ENCODE data around the gene ATP2A1.
"Not testable (repeated sequence)": the region's sequence is repeated elsewhere in the genome, so short reads cannot be mapped to it uniquely, and the experiment has no call there.

ATP2A1 gene

GRCh38 chr16:28883221-28883996 is 5.1 kb downstream of the ATP2A1 start:
- Mint-ChIP-seq H3K4me3 (no peak overlapping the region), H3K4me1 (peaks cover 29% of the 10 kb centered on the region), H3K9me3 (no peaks in the 10 kb centered on the region), H3K27ac (peak overlapping the region; percentile 19), H3K36me3 (no peaks in the 10 kb centered on the region)
- no peak for DNase-seq (ENCODE audit: low spot score in 2 of 2)
- ATAC-seq, result no peak

DNA sequence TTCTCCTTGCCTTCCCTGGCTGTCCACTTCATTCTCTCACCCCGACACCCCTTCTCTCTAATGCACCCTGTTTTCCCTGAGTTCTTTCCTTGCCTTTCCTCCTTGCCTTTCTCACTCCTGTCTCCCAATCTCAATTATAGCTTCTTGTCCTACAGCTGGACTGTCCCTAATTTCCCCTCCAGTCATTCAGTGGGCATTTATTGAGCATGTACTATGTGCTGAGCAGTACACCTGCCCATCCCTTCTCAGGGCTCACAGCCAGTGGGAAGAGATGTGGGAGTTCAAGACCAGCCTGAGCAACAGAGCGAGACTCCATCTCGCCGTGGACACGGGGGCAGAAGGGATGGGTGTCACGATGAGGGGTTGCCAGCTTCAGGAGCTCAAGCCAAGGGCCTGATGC is 5.8 kb downstream of the ATP2A1 start:
- Mint-ChIP-seq H3K36me3 (no peaks in the 10 kb centered on the region), H3K4me1 (peaks cover 23% of the 10 kb centered on the region), H3K9me3 (no peaks in the 10 kb centered on the region), H3K4me3 (no peak overlapping the region), H3K27ac (peak overlapping the region; percentile 19)
- DNase-seq (ENCODE audit: low spot score in 2 of 2) (no peak), ATAC-seq (no peak)

- no peak overlapping the region for H3K27ac Mint-ChIP-seq
- ATAC-seq (no peak), DNase-seq (ENCODE audit: low spot score in 2 of 2) (no peak)
- no peaks in the 10 kb centered on the region for H3K4me1 Mint-ChIP-seq
- H3K9me3 Mint-ChIP-seq, result no peaks in the 10 kb centered on the region
- H3K4me3 Mint-ChIP-seq, result no peak overlapping the region
- H3K36me3 Mint-ChIP-seq, result no peaks in the 10 kb centered on the region
These were observed 8.7 kb downstream of the ATP2A1 start for GRCh38 chr16:28886945-28887344.

DNA sequence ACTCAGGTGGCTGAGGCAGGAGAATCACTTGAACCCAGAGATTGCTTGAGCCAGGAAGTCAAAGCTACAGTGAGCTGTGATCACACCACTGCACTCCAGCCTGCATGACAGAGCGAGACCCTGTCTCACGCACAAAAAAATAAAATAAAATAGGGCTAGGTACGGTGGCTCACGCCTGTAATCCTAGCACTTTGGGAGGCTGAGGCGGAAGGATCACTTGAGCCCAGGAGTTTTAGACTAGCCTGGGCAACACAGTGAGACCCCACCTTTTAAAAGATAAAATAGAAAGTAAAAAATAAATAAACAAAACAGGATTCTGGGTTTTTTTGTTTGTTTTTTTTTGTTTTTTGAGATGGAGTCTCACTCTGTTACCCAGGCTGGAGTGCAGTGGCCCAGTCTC is 12.1 kb downstream of the ATP2A1 start:
- not testable (repeated sequence) for ATAC-seq

GRCh38 chr16:28891964-28892890 is 13.9 kb downstream of the ATP2A1 start:
- Mint-ChIP-seq H3K36me3 (no peaks in the 10 kb centered on the region), H3K9me3 (no peaks in the 10 kb centered on the region), H3K4me3 (no peak overlapping the region), H3K4me1 (no peaks in the 10 kb centered on the region), H3K27ac (no peak overlapping the region)
- DNase-seq (ENCODE audit: low spot score in 2 of 2), result no peak
- ATAC-seq, result no peak

More for the DNA sequence above, 12.1 kb downstream of the ATP2A1 start:
- H3K27ac Mint-ChIP-seq; H3K9me3 Mint-ChIP-seq; DNase-seq (ENCODE audit: low spot score in 2 of 2); H3K4me3 Mint-ChIP-seq; H3K4me1 Mint-ChIP-seq; H3K36me3 Mint-ChIP-seq: not testable (repeated sequence)

DNA sequence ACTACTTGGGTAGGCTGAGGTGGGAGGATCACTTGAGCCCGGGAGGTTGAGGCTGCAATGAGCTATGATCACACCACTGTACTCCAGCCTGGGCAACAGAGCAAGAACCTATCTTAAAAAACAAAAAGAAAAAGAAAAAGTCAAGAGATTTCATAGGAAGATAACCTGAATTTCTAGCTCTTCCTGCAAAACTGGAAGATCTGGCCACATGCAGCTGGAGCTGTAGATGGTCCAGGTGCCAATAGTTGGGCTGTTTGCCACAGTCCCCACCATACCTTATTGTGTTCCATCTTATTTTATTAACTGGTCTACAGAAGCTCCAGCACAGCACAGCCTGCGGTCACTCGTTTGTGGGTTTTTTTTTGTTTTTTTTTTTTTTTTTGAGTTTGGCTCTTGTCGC is 15.0 kb downstream of the ATP2A1 start:
- no peak for ATAC-seq
- Mint-ChIP-seq H3K9me3 (no peaks in the 10 kb centered on the region), H3K4me1 (no peaks in the 10 kb centered on the region), H3K36me3 (no peaks in the 10 kb centered on the region), H3K27ac (no peak overlapping the region), H3K4me3 (no peak overlapping the region)
- no peak for DNase-seq (ENCODE audit: low spot score in 2 of 2)

DNA sequence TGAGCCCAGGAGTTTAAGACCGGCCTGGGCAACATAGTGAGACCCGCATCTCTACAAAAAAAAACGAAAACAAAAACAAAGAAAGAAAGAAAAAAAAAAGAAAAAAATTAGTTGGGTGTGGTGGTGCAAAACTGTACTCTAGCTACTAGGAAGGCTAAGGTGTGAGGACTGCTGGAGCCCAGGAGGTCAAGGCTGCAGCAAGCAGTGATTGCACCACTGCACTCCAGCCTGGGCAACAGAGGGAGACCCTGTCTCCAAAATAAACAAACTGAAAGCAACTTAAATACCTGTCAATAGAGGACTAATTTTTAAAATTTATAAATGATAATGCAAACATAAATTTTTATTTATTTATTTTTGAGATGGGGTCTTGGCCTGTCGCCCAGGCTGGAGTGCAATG is 17.3 kb downstream of the ATP2A1 start:
- H3K36me3 Mint-ChIP-seq, result no peaks in the 10 kb centered on the region
- ATAC-seq (no peak), DNase-seq (ENCODE audit: low spot score in 2 of 2) (no peak)
- no peak overlapping the region for H3K4me3 Mint-ChIP-seq
- no peaks in the 10 kb centered on the region for H3K4me1 Mint-ChIP-seq
- H3K9me3 Mint-ChIP-seq, result no peaks in the 10 kb centered on the region
- H3K27ac Mint-ChIP-seq, result no peak overlapping the region

GRCh38 chr16:28897826-28898225 is 19.5 kb downstream of the ATP2A1 start:
- ATAC-seq (no peak), DNase-seq (ENCODE audit: low spot score in 2 of 2) (no peak)
- Mint-ChIP-seq H3K4me1 (no peaks in the 10 kb centered on the region), H3K4me3 (no peak overlapping the region), H3K9me3 (no peaks in the 10 kb centered on the region), H3K36me3 (no peaks in the 10 kb centered on the region), H3K27ac (no peak overlapping the region)

DNA sequence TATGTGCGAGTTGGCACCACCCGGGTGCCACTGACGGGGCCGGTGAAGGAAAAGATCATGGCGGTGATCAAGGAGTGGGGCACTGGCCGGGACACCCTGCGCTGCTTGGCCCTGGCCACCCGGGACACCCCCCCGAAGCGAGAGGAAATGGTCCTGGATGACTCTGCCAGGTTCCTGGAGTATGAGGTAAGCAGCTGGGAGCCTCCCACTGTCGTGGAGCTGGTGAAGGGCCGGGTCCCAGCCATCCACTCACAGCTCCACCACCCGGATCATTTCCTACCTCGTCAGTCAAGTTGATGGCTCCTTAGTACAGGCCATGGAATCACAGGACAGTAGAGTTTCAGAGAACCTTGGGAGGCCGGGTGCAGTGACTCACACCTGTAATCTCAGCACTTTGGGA is 20.0 kb downstream of the ATP2A1 start:
- ATAC-seq (no peak), DNase-seq (ENCODE audit: low spot score in 2 of 2) (no peak)
- Mint-ChIP-seq H3K4me1 (no peaks in the 10 kb centered on the region), H3K4me3 (no peak overlapping the region), H3K9me3 (no peaks in the 10 kb centered on the region), H3K36me3 (no peaks in the 10 kb centered on the region), H3K27ac (no peak overlapping the region)

DNA sequence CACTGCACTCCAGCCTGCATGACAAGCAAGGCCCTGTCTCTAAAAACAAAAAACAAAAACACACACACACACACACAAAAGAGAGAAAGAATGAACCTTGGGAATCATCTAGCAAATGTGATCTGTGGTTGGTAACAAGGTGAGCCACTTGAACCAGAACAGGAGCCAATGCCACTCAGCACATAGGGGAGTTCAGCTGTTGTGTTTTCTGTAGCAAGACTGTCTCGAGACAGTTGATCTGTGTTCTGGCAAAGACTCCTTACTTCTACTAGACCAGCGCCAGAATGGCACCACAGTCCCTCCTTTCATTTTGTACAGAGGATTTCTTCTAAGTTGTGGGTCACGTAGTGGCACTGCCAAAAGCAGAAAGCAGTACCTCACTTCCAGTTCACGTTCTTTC is 20.7 kb downstream of the ATP2A1 start:
- Mint-ChIP-seq H3K27ac (no peak overlapping the region), H3K4me1 (no peaks in the 10 kb centered on the region), H3K4me3 (no peak overlapping the region), H3K9me3 (no peaks in the 10 kb centered on the region), H3K36me3 (peaks cover 2% of the 10 kb centered on the region)
- no peak for DNase-seq (ENCODE audit: low spot score in 2 of 2)
- no peak for ATAC-seq

DNA sequence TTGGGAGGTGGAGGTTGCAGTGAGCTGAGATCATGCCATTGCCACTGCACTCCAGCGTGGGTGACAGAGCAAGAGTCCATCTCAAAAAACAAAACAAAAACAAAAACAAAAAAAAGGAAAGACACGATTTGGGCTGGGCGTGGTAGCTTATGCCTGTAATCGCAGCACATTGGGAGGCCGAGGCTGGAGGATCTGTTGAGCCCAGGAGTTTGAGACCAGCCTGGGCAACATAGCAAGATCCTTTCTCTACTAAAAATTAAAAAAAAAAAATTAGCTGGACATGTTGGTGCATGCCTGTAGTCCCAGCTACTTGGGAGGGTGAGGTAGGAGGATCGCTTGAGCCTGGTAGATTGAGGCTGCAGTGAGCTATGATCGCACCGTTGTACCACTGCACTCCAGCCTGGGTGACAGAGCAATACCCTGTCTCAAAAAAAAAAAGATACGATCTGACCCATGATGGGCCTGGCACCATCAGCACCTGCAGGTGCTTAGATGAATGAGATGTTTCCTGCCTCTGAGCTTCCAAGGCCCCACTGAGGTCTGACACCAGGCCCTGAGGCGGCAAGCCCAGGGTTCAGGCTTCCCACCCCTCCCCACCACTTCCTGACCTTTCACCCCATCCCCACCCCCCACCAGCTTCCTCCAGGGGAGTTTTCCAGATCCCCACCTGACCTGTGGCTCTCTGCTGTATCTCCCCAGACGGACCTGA is 21.7 kb downstream of the ATP2A1 start:
- no peak for ATAC-seq
- Mint-ChIP-seq H3K27ac (no peak overlapping the region), H3K9me3 (no peaks in the 10 kb centered on the region), H3K4me3 (no peak overlapping the region), H3K36me3 (peaks cover 6% of the 10 kb centered on the region), H3K4me1 (no peaks in the 10 kb centered on the region)
- no peak for DNase-seq (ENCODE audit: low spot score in 2 of 2)

DNA sequence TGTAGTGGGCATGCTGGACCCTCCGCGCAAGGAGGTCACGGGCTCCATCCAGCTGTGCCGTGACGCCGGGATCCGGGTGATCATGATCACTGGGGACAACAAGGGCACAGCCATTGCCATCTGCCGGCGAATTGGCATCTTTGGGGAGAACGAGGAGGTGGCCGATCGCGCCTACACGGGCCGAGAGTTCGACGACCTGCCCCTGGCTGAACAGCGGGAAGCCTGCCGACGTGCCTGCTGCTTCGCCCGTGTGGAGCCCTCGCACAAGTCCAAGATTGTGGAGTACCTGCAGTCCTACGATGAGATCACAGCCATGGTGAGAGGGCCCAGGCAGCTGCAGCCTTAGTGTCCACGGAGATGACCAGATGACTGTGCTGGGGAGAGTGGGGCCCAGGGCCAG is 22.3 kb downstream of the ATP2A1 start:
- peaks cover 6% of the 10 kb centered on the region for H3K36me3 Mint-ChIP-seq
- DNase-seq (ENCODE audit: low spot score in 2 of 2) (no peak), ATAC-seq (no peak)
- H3K4me3 Mint-ChIP-seq, result no peak overlapping the region
- H3K9me3 Mint-ChIP-seq, result no peaks in the 10 kb centered on the region
- H3K27ac Mint-ChIP-seq, result no peak overlapping the region
- H3K4me1 Mint-ChIP-seq, result no peaks in the 10 kb centered on the region

DNA sequence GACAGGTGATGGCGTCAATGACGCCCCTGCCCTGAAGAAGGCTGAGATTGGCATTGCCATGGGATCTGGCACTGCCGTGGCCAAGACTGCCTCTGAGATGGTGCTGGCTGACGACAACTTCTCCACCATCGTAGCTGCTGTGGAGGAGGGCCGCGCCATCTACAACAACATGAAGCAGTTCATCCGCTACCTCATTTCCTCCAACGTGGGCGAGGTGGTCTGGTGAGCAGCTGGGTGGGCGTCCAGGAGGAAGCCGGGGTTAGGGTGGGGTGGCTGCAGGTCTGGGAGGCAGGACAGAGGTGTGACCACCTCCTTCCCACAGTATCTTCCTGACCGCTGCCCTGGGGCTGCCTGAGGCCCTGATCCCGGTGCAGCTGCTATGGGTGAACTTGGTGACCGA is 23.6 kb downstream of the ATP2A1 start:
- Mint-ChIP-seq H3K4me1 (no peaks in the 10 kb centered on the region), H3K36me3 (peaks cover 13% of the 10 kb centered on the region), H3K4me3 (no peak overlapping the region), H3K9me3 (no peaks in the 10 kb centered on the region), H3K27ac (peak overlapping the region; percentile 14)
- peak; percentile 14 for ATAC-seq
- DNase-seq (ENCODE audit: low spot score in 2 of 2), result no peak

DNA sequence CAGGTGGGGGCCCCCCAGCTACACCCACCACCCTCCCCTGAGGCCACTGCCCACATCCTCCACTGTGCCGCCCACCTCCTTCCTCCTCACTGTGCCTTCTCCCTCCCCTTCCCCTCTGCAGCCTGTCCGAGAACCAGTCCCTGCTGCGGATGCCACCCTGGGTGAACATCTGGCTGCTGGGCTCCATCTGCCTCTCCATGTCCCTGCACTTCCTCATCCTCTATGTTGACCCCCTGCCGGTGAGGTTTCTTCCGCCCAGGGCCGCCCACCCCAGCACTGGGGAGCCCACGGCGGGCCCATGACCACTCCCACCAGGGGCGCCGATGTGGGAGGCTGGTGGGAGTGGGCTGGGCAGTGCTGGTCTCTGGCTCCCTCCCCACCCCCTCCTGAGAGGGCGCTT is 24.6 kb downstream of the ATP2A1 start:
- DNase-seq (ENCODE audit: low spot score in 2 of 2), result no peak
- Mint-ChIP-seq H3K9me3 (no peaks in the 10 kb centered on the region), H3K27ac (no peak overlapping the region), H3K4me1 (no peaks in the 10 kb centered on the region), H3K4me3 (no peak overlapping the region), H3K36me3 (peaks cover 22% of the 10 kb centered on the region)
- ATAC-seq, result peak; percentile 52

DNA sequence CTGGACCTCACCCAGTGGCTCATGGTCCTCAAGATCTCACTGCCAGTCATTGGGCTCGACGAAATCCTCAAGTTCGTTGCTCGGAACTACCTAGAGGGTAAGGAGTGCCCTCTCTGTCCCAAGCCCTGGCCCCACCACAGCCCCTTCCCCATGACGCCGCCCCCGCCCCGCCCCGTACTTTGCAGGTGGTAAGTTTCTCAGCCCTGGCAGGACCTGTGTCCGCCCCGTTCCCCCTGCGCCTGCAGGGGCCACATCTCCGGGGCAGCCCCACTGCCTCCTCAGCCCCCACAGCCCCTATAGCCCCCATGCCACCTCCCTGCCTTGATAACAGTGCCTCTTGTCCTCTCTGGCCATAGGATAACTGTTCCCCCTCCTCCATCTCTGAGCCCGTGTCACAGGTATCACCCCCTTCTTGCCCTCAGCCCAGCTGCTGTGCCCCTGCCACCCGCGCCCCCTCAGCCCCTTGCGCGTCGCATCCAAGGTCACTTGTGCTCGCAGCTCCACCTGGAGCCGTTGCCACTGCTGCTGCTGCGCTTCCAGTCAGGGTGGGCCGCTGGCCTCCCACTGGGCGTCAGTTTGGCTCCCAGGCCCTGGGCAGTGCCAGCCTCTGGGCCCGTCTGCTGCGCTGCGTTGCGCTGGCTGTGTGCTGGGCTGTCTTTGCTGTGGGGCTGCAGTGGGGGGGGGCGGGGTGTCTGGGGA is 25.2 kb downstream of the ATP2A1 start:
- Mint-ChIP-seq H3K4me3 (no peak overlapping the region), H3K9me3 (no peaks in the 10 kb centered on the region), H3K4me1 (no peaks in the 10 kb centered on the region), H3K27ac (no peak overlapping the region), H3K36me3 (peaks cover 25% of the 10 kb centered on the region)
- no peak for DNase-seq (ENCODE audit: low spot score in 2 of 2)
- no peak for ATAC-seq
